A549 (cell line): ENCODE measurements around the gene MOK.
A peak's percentile ranks its signal among the peaks of the same experiment; 100 is the strongest.

ENCODE experiments used
- CEBPB ChIP-seq, 2 experiments: fragments of >200 bp in 1 of 2; sonication (Bioruptor Twin) in 1 of 2; formaldehyde crosslinking in 1 of 2; IDR thresholded peaks; 2 replicates each; pipeline ENCODE4 v1.6.1; 2012 to 2016
- EP300 ChIP-seq, 2 experiments: fragments of >200 bp; sonication (Bioruptor Twin); formaldehyde crosslinking; IDR thresholded peaks; 2 replicates in 1 of 2; 3 replicates in 1 of 2; pipeline ENCODE4 v1.6.1; 2016 to 2017
- HOXB5 ChIP-seq: fragments of 250-450 bp; sonication (Bioruptor Pico); IDR thresholded peaks from 2 replicates; pipeline ENCODE4 v1.5.0; 2020; ENCODE audit warnings: mild to moderate bottlenecking, moderate library complexity
- JUN ChIP-seq, 2 experiments: fragments of >200 bp; sonication (Bioruptor Twin); formaldehyde crosslinking; IDR thresholded peaks; 2 replicates in 1 of 2; 3 replicates in 1 of 2; pipeline ENCODE4 v1.6.1; 2016 to 2017
- MAFK ChIP-seq: fragments of 450-650 bp; IDR thresholded peaks from 2 replicates; pipeline ENCODE4 v1.6.1; 2014; ENCODE audit not compliant: partially characterized antibody
- NFE2L2 ChIP-seq: fragments of 150-350 bp; conservative IDR thresholded peaks from 2 replicates; pipeline ENCODE4 v1.6.1; 2014; ENCODE audit warnings: low read length
- POLR2A ChIP-seq: IDR thresholded peaks from 2 replicates; pipeline ENCODE4 v1.6.1; 2012; ENCODE audit warnings: mild to moderate bottlenecking, low read length
- POLR2AphosphoS2 ChIP-seq: conservative IDR thresholded peaks from 2 replicates; pipeline ENCODE4 v1.6.1; 2012; ENCODE audit warnings: low read length, improper control_type of control experiment, inconsistent platforms
- RCOR1 ChIP-seq: fragments of 150-350 bp; IDR thresholded peaks from 2 replicates; pipeline ENCODE4 v1.6.1; 2014; ENCODE audit warnings: antibody characterized with exemption, low read length, low read depth
- REST ChIP-seq: fragments of 200-600 bp; sonication (generic); IDR thresholded peaks from 2 replicates; pipeline ENCODE4 v1.6.1; 2016; ENCODE audit warnings: antibody characterized with exemption, mild to moderate bottlenecking, moderate library complexity
- SMC3 ChIP-seq: fragments of >200 bp; sonication (Bioruptor Twin); formaldehyde crosslinking; IDR thresholded peaks from 3 replicates; pipeline ENCODE4 v1.6.1; 2018; ENCODE audit warnings: inconsistent platforms
- TF ChIP-seq, protein P1 (sequence below): IDR thresholded peaks from 2 replicates; pipeline ENCODE4 v1.6.1; 2012
- TF ChIP-seq, protein P2 (sequence below): fragments of >200 bp; sonication (Bioruptor Twin); formaldehyde crosslinking; IDR thresholded peaks from 3 replicates; pipeline ENCODE4 v1.5.1; 2016

- TF ChIP-seq, protein P1, sequence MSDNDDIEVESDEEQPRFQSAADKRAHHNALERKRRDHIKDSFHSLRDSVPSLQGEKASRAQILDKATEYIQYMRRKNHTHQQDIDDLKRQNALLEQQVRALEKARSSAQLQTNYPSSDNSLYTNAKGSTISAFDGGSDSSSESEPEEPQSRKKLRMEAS = no peak
- TF ChIP-seq POLR2AphosphoS2 = no peak
- TF ChIP-seq, protein P2, sequence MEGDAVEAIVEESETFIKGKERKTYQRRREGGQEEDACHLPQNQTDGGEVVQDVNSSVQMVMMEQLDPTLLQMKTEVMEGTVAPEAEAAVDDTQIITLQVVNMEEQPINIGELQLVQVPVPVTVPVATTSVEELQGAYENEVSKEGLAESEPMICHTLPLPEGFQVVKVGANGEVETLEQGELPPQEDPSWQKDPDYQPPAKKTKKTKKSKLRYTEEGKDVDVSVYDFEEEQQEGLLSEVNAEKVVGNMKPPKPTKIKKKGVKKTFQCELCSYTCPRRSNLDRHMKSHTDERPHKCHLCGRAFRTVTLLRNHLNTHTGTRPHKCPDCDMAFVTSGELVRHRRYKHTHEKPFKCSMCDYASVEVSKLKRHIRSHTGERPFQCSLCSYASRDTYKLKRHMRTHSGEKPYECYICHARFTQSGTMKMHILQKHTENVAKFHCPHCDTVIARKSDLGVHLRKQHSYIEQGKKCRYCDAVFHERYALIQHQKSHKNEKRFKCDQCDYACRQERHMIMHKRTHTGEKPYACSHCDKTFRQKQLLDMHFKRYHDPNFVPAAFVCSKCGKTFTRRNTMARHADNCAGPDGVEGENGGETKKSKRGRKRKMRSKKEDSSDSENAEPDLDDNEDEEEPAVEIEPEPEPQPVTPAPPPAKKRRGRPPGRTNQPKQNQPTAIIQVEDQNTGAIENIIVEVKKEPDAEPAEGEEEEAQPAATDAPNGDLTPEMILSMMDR = no peak
- no peak for TF ChIP-seq HOXB5 (CRISPR knock-in tag)
- no peak for TF ChIP-seq NFE2L2
- no peak for TF ChIP-seq EP300 (IDR thresholded peaks at IDR 0.05)
- peak; percentile 23 to 74; a peak in 2 of 4 replicates for TF ChIP-seq CEBPB (IDR thresholded peaks at IDR 0.05)
- no peak for TF ChIP-seq REST
- no peak for TF ChIP-seq RCOR1
- TF ChIP-seq SMC3 = no peak
- no peak for TF ChIP-seq POLR2A
- no peak for TF ChIP-seq JUN (IDR thresholded peaks at IDR 0.05)
- no peak for TF ChIP-seq MAFK
Measured at GRCh38 chr14:102318781-102319276, 13.9 kb upstream of the MOK start.
